Amygdala (tissue), 56 donors: ENCODE results near the gene PAIP2.
"Not testable (repeated sequence)": the region's sequence is repeated elsewhere in the genome, so short reads cannot be mapped to it uniquely, and the experiment has no call there.

ENCODE experiments used
- DNase-seq, 56 donors: peaks; one replicate each; lab custom pipeline; 2025; lab: John Stamatoyannopoulos, UW

PAIP2 gene

GRCh38 chr5:139341689-139342422, at the start of gene PAIP2:
PAIP2 (plus strand) TSS chr5:139341854; CDS start chr5:139363785, 21,931 bp downstream.
- peak; percentile 65 to 98 (median 93) for DNase-seq

GRCh38 chr5:139293202-139293506, 48.5 kb upstream of the PAIP2 start:
- no peak for DNase-seq

GRCh38 chr5:139293507-139294373, 47.9 kb upstream of the PAIP2 start, which contains the start of gene MATR3:
MATR3 (plus strand) TSS chr5:139293740; CDS start chr5:139307416, 13,676 bp downstream.
- DNase-seq: peak; percentile 64 to 97 (median 89)

- peak in 50 of 56 donors; percentile 14 to 83 (median 64) for DNase-seq
These were observed 47.1 kb upstream of the PAIP2 start for GRCh38 chr5:139294374-139295165.

GRCh38 chr5:139295346-139296057, 46.2 kb upstream of the PAIP2 start:
- DNase-seq: no peak

- no peak for DNase-seq
These were observed 45.5 kb upstream of the PAIP2 start for GRCh38 chr5:139296198-139296597.

GRCh38 chr5:139296862-139297326, 44.8 kb upstream of the PAIP2 start:
- no peak for DNase-seq

- DNase-seq: no peak
These were observed 44.1 kb upstream of the PAIP2 start for GRCh38 chr5:139297439-139298133.

GRCh38 chr5:139298242-139298641, 43.4 kb upstream of the PAIP2 start:
- DNase-seq: no peak

- no peak for DNase-seq
These were observed 42.2 kb upstream of the PAIP2 start for GRCh38 chr5:139299486-139299885.

- no peak for DNase-seq
These were observed 39.7 kb upstream of the PAIP2 start for GRCh38 chr5:139301808-139302499.

- no peak for DNase-seq
These were observed 37.0 kb upstream of the PAIP2 start for GRCh38 chr5:139304391-139305324.

GRCh38 chr5:139306197-139306596, 35.5 kb upstream of the PAIP2 start:
- no peak for DNase-seq

GRCh38 chr5:139306628-139307379, 34.9 kb upstream of the PAIP2 start:
- DNase-seq: no peak

- DNase-seq: no peak
These were observed 32.9 kb upstream of the PAIP2 start for GRCh38 chr5:139308797-139309196.

GRCh38 chr5:139310715-139311186, 30.9 kb upstream of the PAIP2 start:
- DNase-seq: not testable (repeated sequence)

GRCh38 chr5:139312075-139312474, 29.6 kb upstream of the PAIP2 start:
- no peak for DNase-seq
